Heart left ventricle (tissue), 13 donors: Measurements from ENCODE around the gene SOD3.

Experiments
- CTCF ChIP-seq, 12 donors: fragments of 200-600 bp; sonication (generic) in 4 of 12; IDR thresholded peaks; one replicate each; pipeline versions ENCODE4 v1.5.0 to v1.8.0; 2018 to 2022; ENCODE audit warnings: antibody characterized with exemption in 12 of 12, mild to moderate bottlenecking in 5 of 12
- POLR2A ChIP-seq, 2 donors: fragments of 450-650 bp; IDR thresholded peaks; one replicate each; pipeline ENCODE4 v1.6.1; 2017; ENCODE audit warnings: antibody characterized with exemption in 2 of 2, mild to moderate bottlenecking in 2 of 2, moderate library complexity in 2 of 2
- donor health status: ischemic (EF 13 %, LVEDD 7.1; RV severe dilation, severe dysfunction).
- donor health status: DM: no; HTN: yes; CAD: no.
- donor health status: DM: no; HTN: no; CAD: no.
- donor health status: ischemic (EF 25% LVEDD 6.9; RV normal size, moderate dysfunction).
- donor health status: ischemic (EF 25% LVEDD 5.7; RV mildly dilated, moderate dysfunction).
- donor health status: ischemic (EF 35%, LVEDD 5.7; RV mildly dilated, moderate dysfunction).
- donor health status: nonischemic (EF 11% LVEDD 7.7; RV severe dilation, severe dysfunction).
- donor health status: DM: yes; HTN: yes; CAD: no.
- donor health status: PGD.
- donor health status: ischemic (EF 29% LVEDD 5.4; RV normal size, mild dysfunction).
- donor health status: nonischemic (EF 23%, LVEDD 6.1; RV moderate dilation, normal function).

GRCh38 chr4:24794480-24794879 lies 893 bp upstream of the SOD3 start:
- TF ChIP-seq CTCF (IDR thresholded peaks at IDR 0.05) (no peak), POLR2A (IDR thresholded peaks at IDR 0.05) (no peak)
